Neural crest cell (in vitro differentiated cells): ENCODE results near the gene FBXO11. TPM values are rescaled to one million over a fixed set of nuclear protein-coding genes. Genes with fewer than 3 reads are reported as not detected.

Experiments
- DNase-seq: peaks from one replicate; pipeline ENCODE4 v3.0.0; 2021; ENCODE audit warnings: low read depth, mixed read lengths, low spot score
- H3K27ac Mint-ChIP-seq: one replicate; pipeline ENCODE4 v1.8.0; 2021; ENCODE audit warnings: mild to moderate bottlenecking, mixed read lengths; ENCODE audit not compliant: unreplicated experiment
- H3K27me3 Mint-ChIP-seq: 2 replicates; pipeline ENCODE4 v1.8.0; 2021; ENCODE audit warnings: low read depth, mild to moderate bottlenecking, mixed read lengths
- H3K36me3 Mint-ChIP-seq: 2 replicates; pipeline ENCODE4 v1.8.0; 2021; ENCODE audit warnings: low read depth, mild to moderate bottlenecking, mixed read lengths
- H3K4me1 Mint-ChIP-seq: 2 replicates; pipeline ENCODE4 v1.8.0; 2021; ENCODE audit warnings: mixed read lengths
- H3K4me3 Mint-ChIP-seq: one replicate; pipeline ENCODE4 v1.8.0; 2021; ENCODE audit warnings: mild to moderate bottlenecking, mixed read lengths
- H3K9me3 Mint-ChIP-seq: 2 replicates; pipeline ENCODE4 v1.8.0; 2021; ENCODE audit warnings: mixed read lengths
- total RNA-seq: library from RNA; stranded (reverse); gene quantifications from 2 replicates; pipeline ENCODE4 v1.2.1, GENCODE V29; 2021
- TF ChIP-seq, protein P1 (sequence below): fragments of 200-600 bp; sonication (generic); conservative IDR thresholded peaks from 2 replicates; pipeline ENCODE4 v1.5.0; 2021; ENCODE audit warnings: antibody characterized with exemption, mild to moderate bottlenecking

Gene FBXO11
- total RNA-seq, 1 donor from 2014 or later: 86.3 TPM

DNA sequence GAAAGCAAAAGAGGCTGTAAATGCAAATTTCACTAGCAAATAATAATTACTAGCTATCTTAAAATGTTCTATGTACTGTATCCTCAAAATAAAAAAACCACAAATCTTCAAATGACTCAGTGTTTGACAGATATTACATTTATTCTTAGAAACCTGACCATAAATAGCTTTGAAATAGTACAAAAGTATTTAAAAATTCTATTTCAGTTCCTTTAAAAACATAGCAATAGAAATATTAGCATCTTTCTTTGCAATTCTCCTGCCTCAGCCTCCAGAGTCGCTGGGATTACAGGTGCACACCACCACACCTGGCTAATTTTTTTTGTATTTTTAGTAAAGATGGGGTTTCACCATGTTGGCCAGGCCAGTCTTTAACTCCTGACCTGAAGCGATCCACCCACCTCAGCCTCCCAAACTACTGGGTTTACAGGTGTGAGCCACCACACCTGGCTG lies 72.8 kb downstream of the FBXO11 start:
- Mint-ChIP-seq H3K36me3 (peaks cover 9% of the 10 kb centered on the region), H3K9me3 (no peaks in the 10 kb centered on the region), H3K4me1 (peaks cover 4% of the 10 kb centered on the region), H3K4me3 (no peak overlapping the region), H3K27me3 (no peaks in the 10 kb centered on the region), H3K27ac (no peak overlapping the region)
- TF ChIP-seq, protein P1, sequence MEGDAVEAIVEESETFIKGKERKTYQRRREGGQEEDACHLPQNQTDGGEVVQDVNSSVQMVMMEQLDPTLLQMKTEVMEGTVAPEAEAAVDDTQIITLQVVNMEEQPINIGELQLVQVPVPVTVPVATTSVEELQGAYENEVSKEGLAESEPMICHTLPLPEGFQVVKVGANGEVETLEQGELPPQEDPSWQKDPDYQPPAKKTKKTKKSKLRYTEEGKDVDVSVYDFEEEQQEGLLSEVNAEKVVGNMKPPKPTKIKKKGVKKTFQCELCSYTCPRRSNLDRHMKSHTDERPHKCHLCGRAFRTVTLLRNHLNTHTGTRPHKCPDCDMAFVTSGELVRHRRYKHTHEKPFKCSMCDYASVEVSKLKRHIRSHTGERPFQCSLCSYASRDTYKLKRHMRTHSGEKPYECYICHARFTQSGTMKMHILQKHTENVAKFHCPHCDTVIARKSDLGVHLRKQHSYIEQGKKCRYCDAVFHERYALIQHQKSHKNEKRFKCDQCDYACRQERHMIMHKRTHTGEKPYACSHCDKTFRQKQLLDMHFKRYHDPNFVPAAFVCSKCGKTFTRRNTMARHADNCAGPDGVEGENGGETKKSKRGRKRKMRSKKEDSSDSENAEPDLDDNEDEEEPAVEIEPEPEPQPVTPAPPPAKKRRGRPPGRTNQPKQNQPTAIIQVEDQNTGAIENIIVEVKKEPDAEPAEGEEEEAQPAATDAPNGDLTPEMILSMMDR: no peak
- no peak for DNase-seq

DNA sequence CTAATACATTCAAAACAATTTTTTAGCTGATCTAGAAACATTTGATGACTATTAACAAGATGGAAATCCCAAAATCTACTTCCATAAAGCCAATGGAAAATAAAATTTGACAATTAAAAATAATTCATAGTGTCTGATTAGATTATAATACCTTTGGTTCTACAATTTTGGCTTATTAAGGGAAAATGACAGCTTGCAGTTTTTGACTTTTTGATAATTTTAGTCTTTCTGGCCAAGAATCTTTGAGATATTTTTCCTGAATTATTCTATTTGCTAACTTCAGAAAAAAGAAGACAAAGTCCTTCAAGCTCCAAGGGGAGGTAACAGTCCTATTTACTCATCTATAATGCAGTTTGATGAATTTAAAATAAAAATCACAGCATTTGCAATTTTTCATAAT lies 83.8 kb downstream of the FBXO11 start:
- Mint-ChIP-seq H3K36me3 (peaks cover 16% of the 10 kb centered on the region), H3K27me3 (no peaks in the 10 kb centered on the region), H3K27ac (no peak overlapping the region), H3K4me3 (no peak overlapping the region), H3K9me3 (no peaks in the 10 kb centered on the region), H3K4me1 (no peaks in the 10 kb centered on the region)
- TF ChIP-seq, protein P1: no peak
- no peak for DNase-seq

DNA sequence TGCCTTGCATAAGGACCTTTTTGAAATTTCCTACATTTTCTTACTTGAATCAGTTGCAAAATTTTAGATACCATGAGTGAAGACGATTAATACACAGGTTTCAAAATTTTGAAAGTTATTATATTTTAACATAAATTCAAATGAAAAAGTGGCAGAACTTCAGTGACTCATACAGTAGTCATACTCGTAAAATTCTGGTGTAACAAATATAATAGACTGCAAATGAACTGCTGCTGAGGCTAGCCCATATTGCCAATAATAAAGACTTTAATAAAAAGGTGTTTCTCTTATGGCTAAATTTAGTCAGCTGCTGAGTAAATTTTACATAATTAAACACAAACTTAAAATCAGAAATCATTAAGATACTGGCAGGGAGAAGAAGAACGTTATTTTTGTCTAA lies 86.5 kb downstream of the FBXO11 start:
- Mint-ChIP-seq H3K9me3 (peaks cover 1% of the 10 kb centered on the region), H3K36me3 (peaks cover 30% of the 10 kb centered on the region), H3K27me3 (no peaks in the 10 kb centered on the region), H3K4me1 (no peaks in the 10 kb centered on the region), H3K27ac (no peak overlapping the region), H3K4me3 (no peak overlapping the region)
- DNase-seq: no peak
- TF ChIP-seq, protein P1: no peak

DNA sequence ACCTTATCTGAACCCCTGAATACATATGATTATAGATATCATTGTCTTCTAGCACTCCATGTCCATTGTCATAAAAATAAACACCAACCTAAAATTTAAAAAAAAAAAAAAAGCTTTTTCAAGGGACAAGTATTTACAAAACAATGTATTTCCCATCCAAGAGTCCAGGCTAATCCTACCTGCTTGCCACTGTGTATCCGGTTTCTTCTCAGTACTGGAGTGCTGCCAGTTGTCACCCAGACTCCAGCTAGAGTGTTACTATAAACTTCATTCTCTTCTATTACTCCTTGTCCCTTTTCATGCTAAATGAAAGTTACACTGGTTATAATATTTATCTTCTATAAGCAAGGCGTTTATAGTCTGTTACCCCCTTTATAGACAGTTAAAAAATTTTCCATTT lies 87.5 kb downstream of the FBXO11 start:
- Mint-ChIP-seq H3K27ac (no peak overlapping the region), H3K36me3 (peaks cover 37% of the 10 kb centered on the region), H3K9me3 (peaks cover 2% of the 10 kb centered on the region), H3K4me1 (no peaks in the 10 kb centered on the region), H3K27me3 (no peaks in the 10 kb centered on the region), H3K4me3 (no peak overlapping the region)
- no peak for DNase-seq
- TF ChIP-seq, protein P1: no peak

DNA sequence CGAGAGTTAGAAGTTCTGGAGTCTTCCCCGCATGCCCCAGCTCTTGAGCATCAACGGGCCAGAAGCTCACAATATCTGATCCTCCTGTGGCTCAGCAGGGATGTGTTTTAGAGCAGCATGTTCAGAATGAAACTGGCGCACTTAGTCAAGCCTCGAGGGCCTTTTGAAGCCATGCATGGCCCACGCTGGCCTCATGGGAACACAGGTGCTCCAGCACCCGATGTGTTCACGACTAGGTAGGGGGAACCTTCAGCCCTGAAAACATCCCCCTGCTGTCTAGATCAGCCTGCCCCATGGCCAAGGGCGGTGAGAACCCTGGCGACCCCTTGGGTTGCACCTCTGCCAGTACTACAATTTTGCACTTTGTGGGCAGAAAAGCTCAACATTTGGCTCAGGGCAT lies 90.5 kb downstream of the FBXO11 start:
- DNase-seq: no peak
- TF ChIP-seq, protein P1: no peak
- H3K27me3 Mint-ChIP-seq: peaks cover 5% of the 10 kb centered on the region
- peaks cover 48% of the 10 kb centered on the region for H3K36me3 Mint-ChIP-seq
- H3K4me3 Mint-ChIP-seq: no peak overlapping the region
- no peaks in the 10 kb centered on the region for H3K4me1 Mint-ChIP-seq
- H3K27ac Mint-ChIP-seq: no peak overlapping the region
- peaks cover 2% of the 10 kb centered on the region for H3K9me3 Mint-ChIP-seq

DNA sequence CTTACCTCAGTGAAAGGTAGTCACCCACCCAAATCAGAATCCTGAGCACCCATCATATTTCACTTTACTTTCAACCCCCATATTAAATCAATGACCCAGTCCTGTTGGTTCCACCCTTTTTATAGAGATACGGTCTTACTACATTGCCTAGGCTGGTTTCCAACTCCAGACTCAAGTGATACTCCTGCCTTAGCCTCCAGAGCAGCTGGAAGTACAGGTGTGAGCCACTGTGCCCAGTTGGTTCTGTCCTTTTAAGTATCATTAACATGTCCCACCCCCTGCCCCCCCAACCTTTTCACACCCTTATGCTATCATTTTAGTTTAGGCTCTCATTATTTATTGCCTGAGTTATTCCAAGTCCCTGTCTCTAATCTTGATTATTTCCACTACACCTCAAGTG lies 94.6 kb downstream of the FBXO11 start:
- DNase-seq: no peak
- Mint-ChIP-seq H3K27me3 (peaks cover 5% of the 10 kb centered on the region), H3K27ac (no peak overlapping the region), H3K36me3 (peaks cover 41% of the 10 kb centered on the region), H3K9me3 (peaks cover 2% of the 10 kb centered on the region), H3K4me3 (peak overlapping the region; percentile 56), H3K4me1 (no peaks in the 10 kb centered on the region)
- TF ChIP-seq, protein P1: no peak
